Fibroblast of skin of left quadriceps (primary cell): ENCODE measurements around the gene SPRR5.
A peak's percentile ranks its signal among the peaks of the same experiment; 100 is the strongest.

ENCODE experiments used
- DNase-seq, 2 experiments: peaks; one replicate each; pipeline ENCODE4 v3.0.0-alpha.2; 2013; ENCODE audit warnings: low read depth in 2 of 2

Gene SPRR5, protein sequence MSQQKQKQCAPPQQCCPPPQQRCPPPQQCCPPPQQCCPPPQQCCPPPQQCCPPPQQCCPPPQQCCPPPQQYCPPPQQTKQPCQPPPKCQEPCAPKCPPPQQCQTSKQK

DNA sequence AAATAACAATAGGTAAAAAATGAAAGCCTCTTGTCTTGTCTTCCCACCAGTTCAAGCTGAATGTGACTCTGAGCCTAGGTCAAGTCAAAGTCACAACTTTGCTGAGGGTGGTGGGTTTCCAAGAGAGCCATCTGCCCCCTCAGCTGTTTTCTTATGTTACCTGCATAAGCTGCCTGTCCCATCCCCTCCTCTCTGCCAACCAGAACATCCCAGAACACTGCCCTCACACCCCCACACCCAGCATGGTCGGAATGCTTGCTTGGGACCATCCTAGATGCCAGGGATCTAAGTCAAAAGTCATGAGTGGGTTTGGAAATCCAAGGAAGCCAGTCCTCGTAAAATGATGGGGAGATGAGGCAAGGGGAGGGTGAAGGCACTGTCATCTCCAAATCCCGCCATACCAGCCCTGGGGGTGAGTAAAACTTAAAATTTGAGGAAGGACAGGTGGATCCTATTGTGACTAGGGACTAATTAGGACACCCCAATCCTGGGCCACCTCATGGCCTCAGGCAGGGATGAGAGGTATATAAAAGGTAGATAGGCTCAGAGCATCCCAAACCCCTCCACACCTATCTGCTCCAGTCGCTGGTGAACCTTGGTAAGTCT, at the start of gene SPRR5:
TSS of gene SPRR5 (plus strand) at position 556 of the 606 bp plus-strand sequence. CDS start 1,349 bp downstream, outside the sequence.
- no peak for DNase-seq

DNA sequence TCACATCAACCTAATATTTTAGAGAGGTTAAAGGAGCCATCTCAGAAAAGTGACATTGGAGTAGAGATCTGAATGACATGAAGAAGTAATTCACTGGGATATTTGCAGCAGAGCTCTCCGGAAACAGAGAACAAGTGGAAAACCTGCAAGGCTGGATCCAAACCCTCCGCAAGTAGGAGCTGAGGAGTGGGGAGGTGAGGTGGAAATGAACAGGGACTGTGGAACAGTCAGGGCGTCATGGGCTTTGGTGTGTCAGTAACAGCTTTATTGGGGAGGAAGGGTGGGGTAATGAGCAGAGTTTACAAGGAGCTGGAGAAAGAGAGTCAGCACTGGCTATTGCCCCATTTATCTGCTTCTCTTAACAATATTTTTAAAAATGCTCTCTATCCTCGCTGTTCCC, 48.0 kb upstream of the SPRR5 start:
- no peak for DNase-seq

DNA sequence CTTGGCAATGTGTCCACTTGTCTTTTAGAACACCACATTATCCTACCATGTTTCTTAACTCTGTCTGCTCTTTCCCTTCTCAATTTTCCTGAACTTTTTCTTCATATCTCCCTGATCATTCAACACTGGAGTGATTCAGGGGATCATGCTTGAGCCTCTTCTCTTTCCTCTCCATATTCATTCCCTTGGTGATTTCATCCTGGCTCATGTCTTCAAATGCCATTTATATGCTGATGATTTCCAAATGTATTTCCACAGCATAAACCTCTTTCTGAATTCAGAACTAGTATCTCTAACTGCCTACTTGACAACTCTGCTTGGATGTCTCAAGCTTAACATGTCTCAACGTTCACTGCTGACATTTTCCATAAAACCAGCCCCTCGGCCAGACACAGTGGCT, 47.1 kb upstream of the SPRR5 start:
- DNase-seq: no peak

DNA sequence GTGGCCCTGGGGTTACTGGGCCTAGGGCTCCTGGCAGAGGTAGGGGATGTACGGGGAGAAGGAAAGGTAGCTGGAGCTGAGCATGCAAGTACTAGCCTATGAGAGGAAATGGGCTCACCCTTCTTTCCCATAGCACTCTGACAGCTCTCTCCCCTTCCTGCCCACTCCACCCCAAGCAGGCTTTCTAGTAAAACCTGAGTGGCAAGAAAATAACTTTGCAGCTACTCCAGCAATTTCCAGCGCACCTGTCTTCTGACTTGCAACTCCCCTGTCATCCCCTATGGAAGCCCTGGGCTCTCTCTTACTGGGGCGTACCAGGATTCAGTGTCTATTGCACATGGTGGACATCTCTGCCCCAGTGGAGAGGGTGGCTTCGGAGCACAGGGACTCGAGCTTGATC, 45.4 kb upstream of the SPRR5 start:
- DNase-seq: no peak

DNA sequence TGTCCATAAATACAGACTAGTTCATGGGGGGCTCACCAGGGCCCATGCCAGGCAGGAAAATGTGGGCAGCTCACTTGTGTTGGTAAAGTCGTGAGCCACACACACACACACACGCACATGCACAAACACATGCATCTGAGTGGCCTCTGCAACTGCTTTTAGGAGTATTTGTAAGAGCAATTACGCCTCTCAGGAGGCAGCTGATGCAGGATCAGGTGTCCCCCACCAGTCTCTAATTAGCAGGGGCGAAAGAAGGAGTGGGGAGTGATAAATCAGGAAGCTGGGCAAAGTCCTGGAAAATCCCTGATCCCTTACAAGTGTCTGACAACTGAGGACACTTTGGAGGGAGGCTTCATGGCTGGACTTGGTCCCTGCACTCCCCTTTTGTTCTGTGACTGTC, 44.4 kb upstream of the SPRR5 start:
- DNase-seq: no peak

DNA sequence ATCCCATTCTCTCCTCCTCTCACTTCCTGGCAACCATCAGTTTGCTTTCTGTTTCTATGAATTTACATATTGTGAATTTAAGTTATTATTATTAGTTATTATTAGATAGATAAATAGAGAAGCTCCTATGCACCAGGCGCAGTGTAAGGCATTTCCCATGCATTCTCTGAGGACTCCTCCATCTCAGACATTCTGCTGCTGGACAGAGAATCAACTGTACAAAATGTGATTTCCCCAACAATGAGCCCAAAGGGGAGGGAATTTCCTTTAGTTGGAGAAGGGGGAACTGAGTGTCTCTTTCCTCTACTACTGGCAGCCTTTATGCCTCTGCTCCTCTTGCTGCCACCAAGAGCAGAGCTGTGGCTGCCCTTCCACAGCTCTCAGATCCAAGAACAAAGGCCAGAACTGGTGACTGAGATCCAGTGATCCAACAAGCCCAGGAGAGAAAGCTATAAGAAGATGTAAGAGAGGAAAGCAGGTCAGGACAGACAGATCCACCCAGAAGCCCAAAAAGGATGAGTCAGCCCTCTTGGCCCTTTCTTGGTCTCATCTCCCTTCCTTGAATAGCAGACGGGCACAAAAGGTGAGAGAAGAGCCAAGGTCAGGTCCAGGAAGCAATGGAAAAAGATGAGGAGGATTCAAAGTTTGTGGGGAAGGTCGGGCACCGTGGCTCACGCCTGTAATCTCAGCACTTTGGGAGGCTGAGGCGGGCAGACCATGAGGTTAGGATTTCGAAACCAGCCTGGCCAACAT, 42.1 kb upstream of the SPRR5 start:
- DNase-seq: no peak

DNA sequence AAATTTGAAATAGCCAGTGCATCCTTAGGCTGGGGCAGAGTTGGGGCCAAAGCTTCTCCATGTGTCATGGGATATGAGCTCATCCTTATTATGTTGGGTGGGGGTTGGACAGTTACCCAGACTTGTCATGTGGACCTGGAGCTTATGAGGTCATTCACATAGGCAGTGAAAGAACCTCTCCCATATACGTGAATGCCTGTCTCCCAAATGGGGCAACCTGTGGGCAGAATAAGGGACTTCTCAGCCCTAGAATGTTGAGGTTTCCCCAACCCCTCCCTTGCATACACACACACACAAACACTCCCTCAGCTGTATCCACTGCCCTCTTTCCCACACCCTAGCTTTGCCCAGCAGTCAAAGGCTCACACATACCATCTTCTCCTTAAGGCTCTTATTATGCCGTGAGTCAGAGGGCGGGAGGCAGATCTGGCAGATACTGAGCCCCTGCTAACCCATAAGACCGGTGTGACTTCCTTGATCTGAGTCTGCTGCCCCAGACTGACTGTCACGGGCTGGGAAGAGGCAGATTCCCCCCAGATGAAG, 40.9 kb upstream of the SPRR5 start:
- peak in 1 of 2 experiments; percentile 21 for DNase-seq

DNA sequence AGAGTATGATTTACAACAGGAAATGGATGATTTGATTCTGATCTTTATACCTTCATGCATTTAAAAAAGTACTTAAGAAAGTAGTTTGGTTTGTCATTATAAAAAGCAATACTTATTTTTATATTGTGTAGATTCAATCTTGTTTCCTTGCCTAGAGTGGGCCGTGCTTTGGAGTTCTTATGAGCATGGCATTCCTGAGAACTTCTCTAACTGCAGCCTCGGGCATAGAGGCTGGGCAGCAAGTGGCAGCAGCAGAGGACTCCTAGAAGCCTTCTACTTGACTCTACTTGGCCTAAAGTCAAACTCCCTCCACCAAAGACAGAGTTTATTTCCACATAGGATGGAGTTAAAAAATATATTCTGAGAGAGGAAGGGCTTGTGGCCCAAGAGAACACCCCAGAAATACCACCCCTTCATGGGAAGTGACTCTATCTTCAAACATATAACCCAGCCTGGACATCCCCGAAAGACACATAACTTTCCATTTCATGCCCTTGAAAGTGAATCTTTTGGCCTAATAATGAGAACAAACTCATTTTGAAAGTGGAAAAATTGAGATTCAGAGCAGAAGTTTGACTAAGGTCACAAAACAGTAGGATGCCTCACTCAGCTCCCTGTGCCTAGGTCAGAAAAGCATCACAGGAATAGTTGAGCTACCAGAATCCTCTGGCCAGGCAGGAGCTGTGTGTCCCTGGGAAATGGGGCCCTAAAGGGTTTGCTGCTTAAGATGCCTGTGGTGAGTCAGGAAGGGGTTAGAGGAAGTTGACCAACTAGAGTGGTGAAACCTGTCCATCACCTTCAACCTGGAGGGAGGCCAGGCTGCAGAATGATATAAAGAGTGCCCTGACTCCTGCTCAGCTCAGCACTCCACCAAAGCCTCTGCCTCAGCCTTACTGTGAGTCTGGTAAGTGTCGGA, 39.1 kb upstream of the SPRR5 start, which contains the start of gene IVL:
TSS of gene IVL (plus strand) at position 861 of the 916 bp plus-strand sequence. CDS start 1,252 bp downstream, outside the sequence.
- peak in 1 of 2 experiments; percentile 4 for DNase-seq

DNA sequence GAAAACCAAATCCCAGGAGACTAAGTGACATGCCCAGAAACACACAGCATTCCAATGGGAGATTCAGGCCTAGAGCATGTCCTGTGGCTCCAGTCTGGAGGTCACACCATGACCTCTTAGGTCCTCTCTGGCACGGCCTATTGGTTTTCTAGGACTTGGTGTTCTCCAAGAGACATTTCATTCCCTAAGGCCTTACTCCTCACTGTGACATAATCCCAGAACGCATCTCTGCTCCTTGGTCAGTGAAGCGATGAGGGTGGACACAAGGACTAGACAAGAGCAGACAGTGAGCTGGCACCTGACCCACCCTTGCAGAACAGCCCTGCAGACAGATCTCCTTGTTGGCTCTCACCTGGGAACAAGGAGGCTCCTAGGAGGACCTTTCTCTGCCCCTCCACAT, 37.8 kb upstream of the SPRR5 start:
- no peak for DNase-seq

DNA sequence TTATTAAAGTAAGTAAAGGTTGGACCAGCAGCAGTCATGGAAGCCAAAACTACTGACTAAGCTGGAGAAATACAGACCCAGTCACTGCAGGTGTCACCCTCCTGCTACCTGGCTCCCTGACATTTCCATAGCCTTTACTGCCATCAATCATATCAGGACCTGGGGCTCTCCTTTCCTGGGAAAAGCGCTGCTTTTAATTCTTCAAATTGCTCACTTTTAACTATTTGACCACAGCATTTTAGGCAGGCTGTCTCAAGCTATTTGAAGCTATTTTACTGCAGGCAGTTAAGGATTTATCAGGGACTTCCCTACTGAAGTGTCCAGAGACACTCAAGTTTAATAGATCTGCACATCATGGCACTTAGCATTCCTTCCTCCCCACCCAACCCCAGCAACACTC, 34.5 kb upstream of the SPRR5 start:
- no peak for DNase-seq

DNA sequence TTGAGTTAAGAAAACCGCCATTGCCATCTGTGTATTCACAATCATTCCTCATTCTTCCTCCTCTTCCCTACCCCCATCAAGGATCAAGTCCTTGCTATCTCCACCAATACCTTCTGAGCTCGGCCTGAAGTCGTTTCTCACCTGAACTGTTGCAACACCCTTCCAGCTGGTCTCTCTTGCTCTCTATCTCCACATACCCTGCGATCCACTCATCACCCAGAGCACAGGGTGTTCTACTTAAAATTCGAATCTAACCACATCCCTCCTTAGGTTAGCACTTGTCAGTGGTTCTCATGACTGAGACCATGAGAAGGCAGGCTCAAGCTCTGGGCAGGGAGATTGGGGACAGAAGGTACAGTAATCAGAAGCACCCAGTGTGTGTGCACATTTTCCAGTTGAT, 34.1 kb upstream of the SPRR5 start:
- no peak for DNase-seq

DNA sequence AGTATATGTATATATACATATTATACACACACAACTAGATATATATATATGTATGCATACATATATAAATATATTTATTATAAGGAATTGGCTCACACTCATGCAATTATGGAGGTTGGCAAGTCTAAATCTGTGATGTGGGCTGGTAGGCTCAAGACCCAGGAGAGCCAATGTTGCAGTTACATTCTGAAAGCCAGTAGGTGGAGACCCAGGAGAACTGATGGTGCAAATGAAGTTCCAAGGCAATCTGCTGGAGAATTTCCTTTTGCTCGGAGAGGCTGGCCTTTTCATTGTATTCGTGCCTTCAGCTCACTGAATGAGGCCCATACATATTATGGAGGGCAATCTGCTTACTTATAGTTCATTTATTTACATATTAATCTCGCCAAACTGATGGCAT, 29.2 kb upstream of the SPRR5 start:
- no peak for DNase-seq

DNA sequence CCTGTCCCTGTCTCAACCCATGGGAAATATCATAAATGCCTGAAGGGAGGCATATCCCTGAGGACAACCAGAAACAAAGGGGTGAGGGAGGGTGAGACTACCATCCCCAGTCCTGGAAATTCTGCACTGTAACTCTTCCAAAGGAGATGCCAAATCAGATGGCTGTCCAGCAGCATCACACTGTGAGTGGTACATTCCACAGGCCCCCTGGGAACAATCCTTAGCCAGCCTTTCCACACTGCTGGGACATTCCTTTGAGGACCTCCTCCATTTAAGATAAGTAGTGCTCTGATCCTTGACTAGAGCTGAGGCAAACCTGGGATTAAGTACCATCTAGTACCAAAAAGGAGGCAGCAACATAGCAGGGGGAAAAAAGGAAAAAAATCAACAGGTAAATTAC, 27.9 kb upstream of the SPRR5 start:
- no peak for DNase-seq

DNA sequence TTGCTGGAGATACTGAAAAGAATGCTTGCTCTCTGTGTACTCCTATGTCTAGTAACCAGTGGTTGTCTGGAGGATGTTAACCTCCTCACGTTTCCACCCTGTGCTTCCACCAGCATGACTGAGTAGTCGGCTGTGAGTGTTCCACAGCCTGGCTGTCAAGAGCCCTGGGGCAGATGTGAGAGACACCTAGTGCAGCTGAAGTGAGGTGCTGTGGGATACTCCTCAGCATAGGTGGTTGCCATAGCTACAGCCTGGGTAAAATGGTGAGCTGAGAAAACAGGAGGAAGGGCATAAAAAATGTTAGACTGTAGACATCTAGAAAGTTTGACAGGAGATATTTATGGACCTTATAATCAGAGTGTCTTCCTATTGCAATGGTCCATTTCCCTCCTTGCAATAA, 22.8 kb upstream of the SPRR5 start:
- no peak for DNase-seq

DNA sequence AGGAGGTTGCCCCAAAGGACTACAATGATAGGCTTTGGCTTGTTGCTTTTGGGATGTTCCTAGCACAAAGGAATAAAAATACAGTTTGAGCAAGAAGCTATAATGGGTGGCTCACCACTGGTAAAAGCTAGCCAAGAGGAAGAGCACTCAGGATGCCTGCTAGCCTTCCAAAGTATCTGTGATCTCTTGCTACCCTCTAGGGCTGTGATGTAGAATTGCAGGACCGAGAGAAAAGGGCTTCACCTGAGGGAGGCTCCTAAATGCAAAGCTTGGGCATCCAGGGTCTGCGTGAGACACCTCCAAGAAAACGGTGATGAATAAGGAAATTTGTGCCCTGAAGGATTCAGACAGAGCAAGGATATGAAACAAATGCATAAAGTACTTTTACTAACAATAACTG, 20.9 kb upstream of the SPRR5 start:
- peak in 1 of 2 experiments; percentile 16 for DNase-seq

DNA sequence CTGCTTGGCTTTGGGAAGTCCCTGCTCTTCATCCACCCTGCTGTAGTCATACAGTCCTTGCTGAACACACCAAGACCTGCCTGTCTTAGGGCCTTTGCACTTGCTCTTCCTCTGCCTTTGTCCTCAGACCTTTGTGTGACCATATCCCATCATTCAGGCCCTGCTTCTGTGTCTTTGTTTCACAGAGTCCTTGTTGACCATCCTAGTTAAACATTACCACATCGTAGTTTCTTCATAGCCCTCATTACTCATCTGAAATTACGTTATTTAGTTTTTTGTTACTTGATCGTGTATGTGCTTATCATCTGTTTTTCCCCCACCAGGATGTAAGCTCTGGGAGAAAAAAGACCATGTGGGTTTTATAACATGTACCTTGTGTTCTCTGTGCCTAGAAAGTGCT, 18.3 kb upstream of the SPRR5 start:
- no peak for DNase-seq

DNA sequence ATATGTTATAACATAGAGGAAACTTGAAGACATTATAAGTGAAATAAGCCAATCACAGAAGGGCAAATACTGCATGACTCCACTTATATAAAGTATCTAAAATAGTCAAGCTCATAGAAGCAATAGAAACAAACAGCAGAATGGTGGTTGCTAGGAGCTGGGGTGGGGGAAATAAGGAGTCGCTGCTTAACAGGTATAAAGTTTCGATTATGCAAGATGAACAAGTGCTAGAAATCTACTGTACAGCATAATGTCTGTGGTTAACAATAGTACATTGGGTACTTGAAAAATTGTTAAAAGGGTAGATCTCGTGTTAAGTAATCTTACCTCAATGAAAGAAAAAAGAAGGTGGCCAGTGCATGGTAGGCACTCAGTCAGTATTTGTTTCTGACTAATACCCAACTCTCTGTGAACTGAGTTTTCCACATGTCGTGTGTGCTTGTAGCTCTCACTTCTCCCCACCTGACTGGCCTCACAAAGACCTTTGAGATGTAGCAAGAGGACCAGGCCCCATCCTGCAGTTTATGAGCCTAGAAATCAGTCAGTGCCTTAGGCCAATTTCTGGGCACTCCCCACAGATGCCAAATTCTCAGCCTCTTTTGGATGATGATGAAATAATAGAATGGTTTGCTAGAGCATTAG, 14.7 kb upstream of the SPRR5 start:
- DNase-seq: no peak

DNA sequence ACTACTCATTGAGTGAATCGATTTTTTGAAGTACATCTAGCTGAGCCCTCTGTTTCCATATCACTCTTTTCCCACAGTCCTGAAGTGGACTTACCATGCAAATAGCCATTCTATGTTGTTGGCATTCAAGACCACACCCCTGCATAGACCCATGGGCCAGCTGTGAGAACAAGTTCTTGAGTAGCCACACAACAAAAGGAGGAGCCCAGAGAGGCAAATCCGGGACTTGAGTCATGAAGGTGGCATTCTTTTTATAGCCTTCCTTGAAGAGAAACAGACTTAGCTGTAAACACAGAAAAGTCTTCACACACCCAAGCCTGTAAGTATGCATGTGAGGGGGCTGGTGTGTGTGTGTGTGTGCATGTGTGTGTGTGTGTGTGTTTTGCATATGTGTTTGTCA, 13.8 kb upstream of the SPRR5 start:
- DNase-seq: no peak

DNA sequence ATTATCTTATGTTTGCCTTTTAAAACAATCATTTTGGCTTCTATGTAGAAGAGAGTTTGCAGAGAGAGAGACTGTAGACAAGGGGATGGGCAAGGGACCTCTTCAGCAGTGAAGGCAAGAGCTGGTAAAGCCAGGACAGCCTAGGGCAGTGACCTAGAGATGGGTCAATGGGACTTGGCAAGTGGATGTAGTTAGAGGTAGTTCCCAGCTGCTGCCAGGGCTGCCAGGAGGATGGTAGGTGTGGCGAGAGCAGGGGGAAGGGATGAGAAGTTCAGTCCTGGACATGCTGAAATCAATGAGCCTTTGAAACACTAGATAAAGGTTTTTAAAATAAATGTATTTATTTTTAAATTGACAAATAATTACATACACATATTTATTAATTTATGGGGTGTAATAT, 6.4 kb upstream of the SPRR5 start:
- DNase-seq: no peak

DNA sequence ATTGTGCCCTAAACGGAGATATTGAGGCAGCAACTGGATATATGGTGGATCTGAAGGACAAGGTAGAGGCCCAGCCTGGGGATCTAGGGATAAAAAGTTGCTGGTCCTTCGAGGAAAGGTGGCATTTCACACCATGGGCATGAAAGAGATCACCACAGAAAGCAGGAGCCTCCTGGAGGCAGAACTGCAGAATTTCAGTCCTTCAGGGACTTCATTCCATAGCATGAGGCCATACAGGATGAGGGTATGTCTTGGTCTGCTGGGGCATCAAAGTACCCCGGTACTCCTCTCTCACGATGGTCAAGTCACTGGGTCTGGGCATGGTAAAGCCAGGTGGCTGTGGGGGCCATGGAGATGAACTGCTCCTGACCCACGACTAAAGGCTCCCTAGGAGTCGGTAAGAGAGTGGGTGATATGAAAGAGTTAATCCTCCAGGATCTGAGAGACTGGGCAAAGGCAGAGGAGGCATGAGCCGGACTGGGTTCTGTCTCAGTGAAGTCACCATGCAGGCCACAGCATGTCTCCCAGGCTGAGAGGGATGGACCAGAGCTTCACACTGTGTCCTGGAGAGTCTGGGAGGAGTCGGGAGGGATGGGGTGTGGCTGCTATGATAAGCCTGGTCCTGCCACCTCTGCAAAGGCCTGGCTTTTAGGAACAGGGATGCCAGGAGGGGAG, 5.8 kb upstream of the SPRR5 start:
- DNase-seq: no peak

DNA sequence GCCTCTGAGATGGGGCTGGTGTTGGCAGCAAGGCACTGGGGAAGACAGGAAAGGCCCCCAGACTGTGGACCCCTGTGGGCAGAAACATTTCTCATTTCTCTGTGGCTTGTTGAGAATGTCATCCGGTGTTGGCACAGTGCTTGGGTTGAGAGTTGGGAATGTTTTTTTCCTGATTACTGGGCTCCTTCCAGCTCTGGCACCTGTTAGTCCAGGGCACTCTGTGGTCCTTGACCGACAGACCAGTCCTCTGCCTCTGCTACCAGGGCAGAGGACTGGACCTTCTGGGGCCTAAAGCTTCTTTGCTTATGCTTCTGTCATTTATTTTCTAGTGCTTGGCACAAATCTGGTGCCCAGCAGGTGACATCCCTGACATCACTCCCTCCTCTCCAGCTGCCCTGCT, 4.8 kb upstream of the SPRR5 start:
- DNase-seq: no peak
